IPS-NIHi7 (cell line): Measurements from ENCODE around the gene LAPTM5.

Experiments used
- DNase-seq: peaks from one replicate; pipeline ENCODE4 v3.0.0; 2012; ENCODE audit warnings: mixed read lengths; ENCODE audit errors: extremely low spot score

The LAPTM5 gene

DNA sequence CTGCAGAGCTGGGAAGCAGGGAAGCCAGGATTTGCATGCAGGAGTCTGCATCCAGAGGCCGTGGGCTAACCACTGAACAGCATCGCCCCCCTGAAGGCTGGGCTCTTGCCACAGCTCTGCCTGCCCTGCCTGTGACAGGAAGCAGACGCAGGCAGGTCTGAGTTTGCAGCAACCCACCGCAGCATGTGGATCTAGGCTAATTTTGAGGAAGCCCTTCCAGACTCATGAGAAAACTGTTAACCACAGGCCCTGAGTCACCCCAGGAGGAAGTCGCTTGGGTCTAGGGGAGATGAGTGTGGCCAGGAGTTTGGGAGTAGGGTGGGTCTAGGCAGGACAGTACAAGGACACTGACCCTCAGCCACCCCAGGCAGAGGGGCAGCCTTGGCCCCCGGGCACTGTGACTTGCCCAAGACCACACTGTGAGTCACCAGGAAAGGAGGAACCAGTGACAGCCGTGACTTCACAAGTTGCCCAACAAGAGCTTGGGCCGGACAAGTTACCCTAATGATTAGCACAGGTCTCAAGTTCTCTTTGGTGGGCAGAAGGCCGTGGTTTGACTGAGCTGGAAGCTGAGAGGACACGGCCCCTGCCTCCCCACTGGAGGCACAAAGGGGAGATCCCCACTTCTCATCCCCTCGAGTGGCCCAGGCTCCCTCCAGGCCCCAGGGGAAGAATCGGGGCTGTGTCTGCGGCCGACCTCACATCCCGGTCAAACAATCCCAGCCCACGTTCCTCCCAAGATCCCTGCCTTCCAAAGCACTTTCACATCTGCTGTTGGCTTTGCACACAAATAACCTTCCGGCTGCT, 826 bp downstream of the LAPTM5 start:
- no peak for DNase-seq

DNA sequence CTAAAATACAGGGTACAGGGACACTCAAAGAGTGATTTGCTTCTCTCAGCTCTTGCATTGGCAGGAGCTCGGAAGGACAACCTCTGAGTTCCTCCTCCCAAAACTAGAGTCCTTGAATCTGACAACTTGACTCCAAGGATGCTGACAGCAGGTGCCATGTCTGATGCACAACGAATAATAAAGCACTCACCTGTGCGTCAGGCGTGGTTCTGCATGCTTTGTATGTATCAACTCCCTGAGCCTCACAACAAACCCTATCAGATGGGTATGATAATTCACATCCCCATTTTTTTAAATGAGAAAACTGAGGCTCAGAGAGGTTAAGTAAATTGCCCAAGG, 1.4 kb downstream of the LAPTM5 start:
- DNase-seq = no peak

DNA sequence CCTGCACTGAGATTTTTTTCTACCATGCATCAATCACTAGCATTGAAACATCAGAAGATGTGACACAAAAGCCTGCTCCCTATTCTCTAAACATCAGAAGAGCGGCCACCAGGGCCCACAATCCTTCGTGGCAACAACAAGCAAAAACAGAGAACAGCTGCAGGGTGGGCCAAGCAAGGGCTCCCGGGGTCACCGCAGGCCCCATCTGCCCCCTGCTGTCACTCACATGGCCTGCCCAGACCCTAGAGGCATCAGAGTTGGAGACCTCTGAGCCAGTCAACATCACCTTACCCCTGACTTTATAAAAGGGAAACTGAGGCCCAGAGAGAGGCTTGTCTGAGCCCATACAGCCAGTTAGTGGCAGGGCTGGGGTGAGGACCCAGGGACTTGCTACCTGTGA, 1.8 kb downstream of the LAPTM5 start:
- no peak for DNase-seq

DNA sequence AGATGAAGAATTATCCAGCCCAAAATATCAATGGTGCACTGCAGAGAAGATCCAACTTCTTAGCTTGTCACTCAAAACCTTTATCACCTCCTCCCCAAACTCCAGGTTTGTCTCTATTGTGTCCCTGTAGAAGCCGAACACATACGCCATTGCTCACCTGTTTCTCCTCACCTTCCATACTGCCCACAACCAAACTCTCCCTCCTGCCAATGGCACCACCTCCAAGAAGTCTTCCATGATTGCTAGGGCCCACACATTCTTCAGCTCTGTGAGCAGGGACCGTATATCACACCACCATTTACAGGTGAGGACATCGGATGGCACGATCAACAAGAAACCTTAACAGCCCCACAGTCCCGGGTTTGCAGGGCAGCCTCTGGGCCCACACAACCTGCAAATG, 2.2 kb downstream of the LAPTM5 start:
- no peak for DNase-seq

DNA sequence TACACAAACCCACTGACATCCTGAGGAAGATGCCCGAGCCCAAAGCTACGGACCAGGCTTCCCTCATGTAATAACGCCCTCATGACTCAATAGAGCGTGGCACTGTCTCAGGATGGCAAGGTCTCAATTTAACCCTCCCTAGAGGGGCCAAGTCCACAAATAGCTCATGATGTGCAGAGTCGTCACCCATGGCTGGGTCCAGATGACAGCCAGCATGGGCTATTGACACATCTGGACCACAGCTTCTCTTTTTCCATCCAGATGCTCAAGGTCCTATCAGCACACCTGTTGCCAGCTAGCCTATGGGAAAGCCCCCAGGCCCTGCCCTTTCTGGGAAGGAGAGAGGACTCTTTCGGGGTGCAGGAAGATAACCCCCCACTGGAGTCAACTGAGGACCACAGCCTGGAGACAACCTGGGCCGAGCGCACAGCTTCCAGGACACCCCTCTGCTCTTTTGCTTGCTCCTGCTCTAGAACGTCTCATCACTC, 2.8 kb downstream of the LAPTM5 start:
- DNase-seq = no peak

DNA sequence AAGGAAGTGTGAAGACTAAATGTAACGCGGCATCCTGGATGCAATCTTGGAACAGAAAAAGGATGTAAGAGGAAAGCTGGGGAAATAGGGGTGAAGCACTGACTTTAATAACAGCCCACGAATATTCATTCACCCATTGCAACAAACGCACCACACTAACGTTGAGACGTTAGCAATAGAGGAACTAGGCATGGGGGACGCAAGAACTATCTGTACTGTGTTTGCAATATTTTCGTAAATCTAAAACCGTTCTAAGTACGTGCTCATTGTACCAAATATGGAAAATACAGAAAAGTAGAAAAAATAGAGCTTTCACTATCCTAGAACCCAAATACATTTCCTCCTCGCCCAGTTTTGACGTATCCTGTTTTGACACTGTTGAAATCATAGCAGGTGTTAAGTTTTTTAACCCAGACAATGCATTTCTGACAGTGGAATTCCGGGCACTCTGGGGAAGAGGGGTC, 3.9 kb downstream of the LAPTM5 start:
- DNase-seq = no peak

DNA sequence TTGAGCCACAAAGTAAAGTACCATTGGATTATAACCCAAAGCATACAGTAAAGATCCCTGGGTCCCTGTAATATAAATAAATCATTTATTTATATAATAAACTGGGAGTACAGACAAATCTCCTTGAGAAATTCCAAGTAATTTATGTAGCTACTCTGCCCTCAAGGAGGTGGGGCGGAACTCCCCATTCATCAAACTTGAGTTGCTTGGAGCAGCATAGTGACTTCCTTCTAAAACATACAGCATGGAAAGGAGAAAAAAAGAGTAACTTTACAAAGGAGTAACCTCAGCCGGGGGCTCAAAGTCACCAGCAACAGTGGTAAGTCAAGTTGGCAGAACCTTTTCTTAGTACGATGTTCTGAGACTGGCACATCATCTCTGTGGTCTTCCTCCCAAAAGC, 4.5 kb downstream of the LAPTM5 start:
- no peak for DNase-seq

DNA sequence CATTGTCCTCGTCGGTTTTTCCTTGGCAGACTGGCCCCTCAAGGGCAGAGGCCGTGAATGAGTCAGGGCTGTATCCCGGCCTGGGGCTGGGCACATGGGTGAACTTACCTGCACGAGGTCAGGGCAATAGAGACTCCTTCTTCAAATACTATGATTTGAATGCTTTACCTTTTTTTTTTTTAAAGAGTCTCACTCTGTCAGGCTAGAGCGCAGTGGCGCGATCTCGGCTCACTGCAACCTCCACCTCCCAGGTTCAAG, 5.0 kb downstream of the LAPTM5 start:
- DNase-seq = no peak

DNA sequence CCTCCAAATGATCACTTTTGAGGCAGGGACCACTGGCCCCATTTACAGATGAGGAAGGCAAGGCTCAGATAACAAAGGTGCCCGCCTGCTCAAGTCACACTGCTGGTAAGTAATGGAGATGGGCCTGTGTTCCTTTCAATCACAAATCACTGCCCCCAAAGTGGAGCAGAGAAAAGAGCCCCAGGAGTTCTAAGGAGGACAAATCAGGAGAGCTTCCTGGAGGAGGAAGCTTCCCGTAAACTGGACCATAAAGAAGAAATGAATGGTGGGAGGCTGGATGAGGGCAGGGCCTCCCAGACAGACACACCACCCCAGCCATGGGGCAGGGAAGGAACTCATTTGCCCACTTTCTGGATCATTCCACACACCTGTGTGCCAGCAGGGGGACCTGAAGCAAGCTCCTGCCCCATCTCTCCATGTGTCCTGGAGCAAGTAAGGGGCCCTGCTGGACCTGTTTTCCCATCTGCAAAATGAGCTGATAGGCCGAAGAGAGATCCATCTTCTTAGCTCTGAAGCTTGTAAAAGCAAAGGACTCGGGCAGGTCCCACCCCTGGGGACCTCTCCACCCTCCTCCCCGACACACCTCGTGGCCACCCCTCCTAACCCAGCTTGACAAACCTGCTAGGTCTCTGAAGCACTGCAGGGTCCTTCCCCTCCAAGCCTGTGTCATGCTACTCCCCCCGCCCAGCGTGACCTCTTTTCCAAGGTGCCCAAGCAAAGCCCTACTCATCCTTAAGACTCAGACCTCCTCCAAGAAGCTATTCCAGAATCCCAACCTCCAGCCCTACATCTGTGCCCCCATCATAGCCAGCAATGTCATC, 5.5 kb downstream of the LAPTM5 start:
- DNase-seq = no peak

DNA sequence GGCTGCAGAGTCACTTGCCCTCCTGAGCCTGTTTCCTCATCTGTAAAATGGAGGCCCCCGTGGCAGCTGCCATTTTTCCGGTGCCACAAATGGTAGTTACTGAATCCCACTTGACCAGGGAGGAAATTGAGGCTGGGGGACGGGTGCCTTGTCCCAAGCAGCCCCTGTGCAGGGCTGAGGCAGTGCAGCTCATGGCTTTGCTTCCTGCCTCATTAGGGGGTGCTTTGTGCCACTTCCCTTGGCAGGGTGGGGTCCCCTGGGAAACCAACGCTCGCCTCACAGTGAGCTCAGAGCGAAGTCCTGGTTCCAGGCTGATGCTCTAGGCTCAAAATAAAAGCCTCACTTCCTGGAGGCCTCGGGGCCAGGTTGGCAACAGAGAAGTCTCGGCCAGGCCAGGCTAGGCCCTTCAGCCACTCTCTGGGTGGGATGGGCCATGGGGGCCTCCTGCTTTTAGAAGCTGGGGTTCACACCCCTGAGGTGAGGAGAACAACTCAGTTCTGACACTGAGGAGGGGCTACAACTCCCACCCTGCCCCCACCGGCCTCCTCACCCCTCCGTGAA, 6.8 kb downstream of the LAPTM5 start:
- no peak for DNase-seq

DNA sequence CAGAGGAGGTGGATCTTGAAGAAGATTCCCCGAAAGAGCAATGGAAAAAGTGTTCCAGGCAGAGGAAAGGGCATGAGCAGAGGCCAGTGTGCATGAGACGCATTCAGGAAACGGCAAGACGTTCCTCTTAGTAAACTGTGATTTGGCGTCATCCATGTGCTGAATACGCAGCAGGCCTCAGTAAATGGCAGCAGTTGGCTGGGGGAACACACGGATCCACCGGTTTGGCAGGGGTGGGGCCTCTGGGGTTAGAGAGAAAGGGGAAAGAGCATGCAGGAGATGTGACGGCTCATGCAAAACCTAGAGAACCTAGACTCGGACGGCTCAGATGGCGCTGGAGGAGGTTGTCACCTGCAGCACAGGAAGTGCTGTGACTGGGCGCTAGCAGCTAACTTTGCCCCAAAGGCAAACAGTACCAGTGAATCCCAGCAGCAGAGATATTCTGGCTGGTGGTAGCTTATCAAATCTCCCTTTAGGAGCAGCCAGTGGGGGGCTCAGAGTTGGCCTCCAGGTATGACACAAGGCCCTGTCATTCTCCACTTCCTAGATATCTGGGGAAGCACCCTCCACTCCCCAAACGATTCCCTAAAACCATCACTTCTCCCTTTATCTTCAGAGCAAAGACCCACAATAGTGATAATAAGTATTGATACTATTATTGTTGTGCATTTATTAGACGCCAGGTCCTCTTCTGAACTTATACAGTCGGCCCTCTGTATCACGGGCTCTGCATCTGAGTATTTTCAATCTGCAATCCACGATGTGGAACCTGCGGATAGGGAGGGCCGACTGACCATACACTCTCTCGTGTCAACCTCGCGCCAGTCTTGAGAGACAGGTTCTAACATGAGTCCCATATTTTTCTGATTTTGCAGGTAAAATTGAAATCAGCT, 7.6 kb downstream of the LAPTM5 start:
- DNase-seq = no peak

DNA sequence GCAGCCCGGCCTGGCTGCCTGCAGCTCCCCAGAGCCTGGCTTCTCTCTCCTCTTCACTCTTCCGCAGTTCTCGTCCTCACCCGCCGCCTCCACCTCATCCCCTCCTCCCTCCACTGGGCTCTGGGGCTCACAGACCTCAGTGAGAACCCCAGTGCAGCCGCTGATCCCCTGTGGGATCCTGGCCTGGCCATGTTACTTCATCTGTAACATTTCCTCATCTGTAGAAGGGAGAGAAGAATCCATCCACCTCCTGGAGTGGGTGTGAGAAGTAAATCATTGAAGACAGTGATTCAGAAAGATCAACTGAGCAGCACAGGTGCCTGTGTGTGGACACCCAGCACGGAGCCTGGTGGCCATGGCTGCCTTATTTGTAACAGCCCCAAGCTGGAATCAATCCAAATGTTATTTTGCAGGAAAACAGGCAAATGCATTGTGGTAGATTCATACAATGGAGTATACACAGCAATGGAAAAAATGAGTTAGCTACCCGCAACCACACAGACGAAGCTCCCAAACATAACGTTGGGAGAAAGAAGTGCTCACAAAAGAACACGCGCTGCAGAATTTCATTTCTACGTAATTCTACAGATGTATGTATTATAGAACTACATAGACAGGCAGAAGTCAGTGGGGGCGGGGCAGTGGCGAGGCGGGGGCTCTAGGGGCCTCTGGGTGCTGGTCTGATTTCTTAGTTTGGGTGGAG, 8.7 kb downstream of the LAPTM5 start:
- no peak for DNase-seq

DNA sequence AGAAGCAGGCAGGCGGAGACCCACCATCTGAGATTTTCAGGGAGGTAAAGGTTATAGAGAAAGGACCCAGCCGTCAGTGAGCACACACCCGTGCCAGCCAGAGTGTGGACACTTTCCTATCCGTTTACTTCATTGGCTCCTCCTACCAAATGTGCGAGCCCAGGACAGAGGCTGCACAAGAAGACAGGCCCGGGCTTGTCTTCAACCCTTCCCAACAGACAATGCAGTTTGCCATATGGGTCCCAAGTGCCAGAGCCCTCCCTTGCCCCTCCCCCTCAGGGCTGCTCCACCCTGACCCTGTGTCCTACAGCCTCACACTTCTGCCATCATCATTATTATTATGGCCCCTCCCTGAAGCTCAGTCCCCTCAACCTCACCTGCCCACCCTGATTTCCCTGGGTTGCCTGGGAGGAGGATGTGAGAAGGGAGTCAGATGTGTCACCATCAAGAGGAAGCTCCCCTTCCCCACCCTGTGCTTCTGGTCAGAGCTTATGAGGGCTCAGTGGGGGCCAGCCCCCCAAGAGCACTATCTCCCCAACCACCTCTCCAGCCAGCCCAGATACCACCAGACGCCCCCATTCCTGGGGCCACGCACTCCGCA, 9.4 kb downstream of the LAPTM5 start:
- no peak for DNase-seq

DNA sequence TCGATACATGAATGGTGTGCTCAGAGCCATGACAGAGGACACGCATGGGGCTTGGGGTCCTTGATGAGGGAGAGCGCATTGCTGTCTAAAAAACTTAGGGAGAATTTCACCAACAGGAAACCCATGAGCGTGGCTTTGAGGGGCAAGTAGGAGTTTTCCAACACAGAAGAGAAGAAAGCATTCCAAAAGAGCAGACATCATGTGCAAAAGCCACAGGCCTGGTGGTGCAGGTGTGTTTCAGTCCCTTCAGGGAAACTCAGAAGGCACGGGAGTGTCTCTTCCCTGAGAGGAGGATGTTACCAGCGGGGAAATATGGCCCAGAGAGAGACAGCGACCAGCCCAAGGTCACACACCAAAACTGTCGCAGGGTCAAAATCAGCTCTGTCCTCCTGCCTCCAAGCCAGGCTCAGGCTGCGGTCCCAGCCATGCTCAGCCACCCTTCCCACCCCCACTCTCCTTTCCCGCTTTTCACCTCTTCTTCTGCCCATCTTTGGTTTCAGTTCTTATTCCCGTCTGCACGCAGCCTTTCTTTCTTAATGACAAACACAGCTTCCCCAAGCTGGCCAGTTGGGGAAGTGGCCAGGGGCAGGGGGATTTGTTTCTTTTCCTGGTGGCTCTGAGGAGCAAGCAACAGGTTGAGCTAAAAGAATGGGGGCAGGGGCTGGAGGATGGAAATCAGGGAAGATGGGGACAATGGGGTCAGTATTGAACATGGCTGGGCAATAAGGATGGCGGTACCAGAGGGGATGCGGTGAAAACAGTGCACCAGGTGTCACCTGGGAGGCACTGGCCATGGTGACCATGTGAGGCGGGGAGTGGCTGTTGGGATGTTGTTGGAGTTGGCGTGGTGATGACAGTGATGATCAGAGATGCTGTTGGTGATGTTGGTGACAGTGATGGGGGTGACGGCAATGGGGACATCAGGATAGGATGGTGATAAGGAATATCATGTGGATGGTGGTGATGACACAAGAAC, 10.3 kb downstream of the LAPTM5 start:
- no peak for DNase-seq

DNA sequence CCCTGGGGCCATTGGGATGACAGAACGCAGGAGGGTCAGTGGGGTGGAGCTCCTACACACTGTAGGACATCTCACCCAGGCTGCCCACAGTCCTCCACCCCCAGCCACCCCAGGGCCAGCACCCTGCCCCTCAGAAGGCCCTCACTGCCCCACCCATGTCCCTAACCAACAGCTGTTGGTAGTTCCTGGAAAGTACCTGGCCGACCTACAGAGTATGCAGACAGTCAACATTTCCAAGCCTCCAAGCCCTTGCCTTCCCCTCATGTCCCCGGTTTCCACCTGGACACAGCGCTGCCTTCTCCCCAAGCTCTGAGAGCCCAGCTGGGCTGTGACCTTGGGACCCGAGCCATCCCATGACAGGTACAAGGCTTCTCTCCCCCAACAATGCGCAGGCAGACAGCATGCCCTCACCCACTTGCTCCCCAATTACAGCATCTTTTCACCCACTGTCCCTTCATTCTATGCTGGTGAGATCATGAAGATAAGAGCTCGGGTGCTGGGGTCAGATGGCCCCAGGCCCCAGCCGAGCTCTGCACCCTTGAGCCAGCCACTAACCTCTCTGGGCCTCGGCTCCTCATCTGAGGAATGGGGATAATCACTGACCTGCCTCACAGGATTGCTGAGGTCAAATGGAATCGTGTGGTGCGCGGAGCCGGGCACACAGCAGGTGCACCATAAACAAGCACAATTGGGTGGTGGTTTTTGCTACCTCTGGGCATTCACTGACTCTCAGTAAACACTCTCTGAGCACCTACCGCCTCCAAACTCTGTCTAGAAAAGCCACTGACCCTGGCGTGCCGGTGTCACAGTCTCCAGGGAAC, 11.2 kb downstream of the LAPTM5 start:
- DNase-seq = no peak

DNA sequence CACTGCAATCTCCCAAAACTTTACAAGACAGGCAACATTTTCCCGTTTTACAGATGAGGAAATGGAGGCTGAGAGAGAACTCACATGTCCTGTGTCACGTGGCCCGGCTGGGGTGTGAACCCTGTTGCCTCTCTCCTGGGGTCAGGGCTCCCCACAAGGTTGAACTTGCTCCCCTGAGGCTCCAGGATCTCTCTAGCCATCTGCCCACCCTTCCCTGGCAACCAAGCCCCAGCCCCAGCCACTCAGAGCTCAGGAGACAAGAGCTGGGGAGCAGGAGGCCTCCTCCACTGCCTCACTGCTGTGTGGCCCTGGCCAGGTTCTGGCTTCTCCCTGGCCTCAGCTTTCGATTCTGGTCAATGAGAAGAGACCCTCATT, 11.8 kb downstream of the LAPTM5 start:
- DNase-seq = no peak

DNA sequence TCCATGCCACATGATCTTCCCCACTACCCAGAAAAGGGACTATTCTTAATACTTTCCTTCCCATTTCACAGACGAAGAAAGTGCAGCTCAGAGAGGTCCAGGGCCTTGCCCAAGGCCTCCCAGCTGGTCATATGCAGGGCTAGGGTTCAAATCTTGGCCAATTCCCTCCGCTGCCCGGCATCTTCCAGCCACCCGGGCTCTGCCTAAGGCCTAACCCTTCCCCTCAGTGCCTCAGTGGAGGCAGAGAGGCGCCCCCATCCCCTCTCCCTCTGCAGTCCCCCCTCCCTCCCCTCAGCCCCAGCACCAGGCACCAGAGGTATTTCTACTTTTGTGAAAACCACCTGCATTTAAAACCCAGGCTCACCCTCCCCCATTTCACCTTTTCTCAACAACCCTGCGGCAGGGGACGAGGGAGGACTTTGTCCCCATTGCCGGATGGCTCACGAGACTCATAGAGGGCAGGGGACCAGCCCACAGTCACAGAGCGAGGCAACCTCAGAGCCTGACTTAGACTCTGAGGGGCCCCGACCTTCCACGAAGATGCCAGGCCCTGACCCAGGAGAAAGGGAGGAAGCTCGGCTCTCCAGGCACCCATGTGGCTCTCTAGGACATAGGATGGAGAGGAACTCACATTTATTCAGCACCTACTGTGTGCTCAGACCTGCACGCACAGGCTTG, 12.3 kb downstream of the LAPTM5 start:
- DNase-seq = no peak

DNA sequence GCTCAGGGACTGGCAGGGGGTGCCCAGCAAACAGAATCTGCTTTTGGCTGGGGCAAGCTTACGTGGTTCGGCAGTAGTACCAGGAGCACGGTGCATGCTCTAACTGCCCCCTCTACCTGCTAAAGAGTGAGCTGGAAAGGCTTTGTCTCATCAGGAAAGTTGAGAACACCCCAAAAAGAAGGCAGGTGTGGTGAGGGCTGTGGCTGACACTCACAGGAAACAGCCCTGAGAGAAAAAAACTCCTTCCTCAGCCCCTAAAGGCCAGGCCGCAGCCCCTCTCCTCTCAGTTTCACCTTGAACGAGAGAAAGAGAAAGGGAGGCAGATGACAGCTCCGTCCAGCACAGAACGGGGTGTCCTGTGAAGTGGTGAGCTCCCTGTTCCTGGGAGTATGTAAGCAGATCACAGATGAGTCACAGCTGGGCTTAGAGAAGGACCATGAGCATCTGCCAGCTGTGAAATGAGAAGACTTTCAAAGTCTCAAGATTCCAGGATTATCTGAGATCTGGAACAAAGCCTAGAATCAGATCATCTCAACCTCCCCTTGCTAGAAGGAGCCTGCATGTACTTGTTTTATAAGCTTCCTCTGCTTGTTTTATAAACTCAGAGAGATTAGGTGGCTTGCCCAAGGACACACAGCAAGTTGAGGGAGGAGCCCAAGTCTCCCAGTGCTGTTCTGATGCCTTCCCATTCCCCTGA, 13.4 kb downstream of the LAPTM5 start:
- no peak for DNase-seq
